GM12892 (cell line): ENCODE data around the gene POLR2E.
A peak's percentile ranks its signal among the peaks of the same experiment; 100 is the strongest.

Experiments
- POLR2A ChIP-seq: IDR thresholded peaks from 2 replicates; pipeline ENCODE4 v1.6.1; 2011; ENCODE audit warnings: low read depth, low read length, control low read depth
- POLR2AphosphoS5 ChIP-seq: IDR thresholded peaks from 2 replicates; pipeline ENCODE4 v1.6.1; 2011; ENCODE audit warnings: low read depth, low read length, control low read depth
- TAF1 ChIP-seq: IDR thresholded peaks from 2 replicates; pipeline ENCODE4 v1.6.1; 2011; ENCODE audit warnings: low read depth, mild to moderate bottlenecking, control low read depth, low read length, borderline replicate concordance

DNA sequence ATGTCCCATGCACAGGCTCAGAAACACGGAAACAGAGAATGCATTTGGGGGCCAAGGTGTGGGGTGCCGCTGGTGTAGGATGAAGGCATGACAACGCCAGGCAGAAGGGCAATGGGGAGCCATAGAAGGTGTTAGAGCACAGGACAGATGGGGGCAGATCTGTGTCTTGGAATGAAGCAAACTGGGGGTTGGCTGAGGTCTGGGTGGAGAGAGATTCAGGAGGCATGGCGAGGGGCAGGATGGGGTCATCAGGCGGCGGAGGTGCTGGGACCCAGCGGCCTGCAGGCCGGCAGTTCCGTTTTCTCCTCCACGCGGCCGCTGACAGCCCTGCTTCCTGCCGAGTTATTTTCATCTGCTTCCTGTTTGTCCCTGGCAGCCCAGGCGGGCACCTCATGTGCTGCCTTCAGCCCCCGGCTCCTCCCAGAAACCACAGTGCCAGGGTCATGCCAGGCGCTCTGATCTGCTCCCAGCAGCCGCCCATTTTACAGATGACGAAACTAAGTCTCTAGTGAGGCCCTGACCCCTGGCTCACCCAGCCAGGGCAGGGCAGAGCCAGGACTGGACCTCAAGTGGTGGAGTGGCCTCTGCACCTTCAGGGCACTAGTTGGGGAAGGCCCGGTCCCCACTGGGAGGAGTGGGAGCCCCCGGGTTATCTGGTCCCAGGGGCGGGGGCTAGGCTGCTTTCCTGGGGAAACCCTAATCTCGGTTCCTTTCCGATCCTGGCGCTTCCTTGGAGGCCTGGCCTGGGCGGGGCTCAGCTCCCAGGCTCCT lies 26.0 kb downstream of the POLR2E start:
- peak; percentile 43; the same call in 1 of the 2 replicates for TF ChIP-seq POLR2A
- TF ChIP-seq TAF1 = no peak
- peak; percentile 40; the same call in 1 of the 2 replicates for TF ChIP-seq POLR2AphosphoS5
